ACHN (cell line): ENCODE measurements around the gene SFT2D1.
"Not testable (repeated sequence)": the region's sequence is repeated elsewhere in the genome, so short reads cannot be mapped to it uniquely, and the experiment has no call there.

Experiments used
- DNase-seq: peaks from one replicate; pipeline ENCODE4 v3.0.0-alpha.2; 2015
- in situ Hi-C: cut with HindIII; loops from 2 replicates; pipeline ENCODE4 v1.10.0; 2017; ENCODE audit warnings: low sequenced_read_pairs, low pct_ligation_motif_present, low pct_unique_long_range_greater_than_20kb

SFT2D1 gene

DNA sequence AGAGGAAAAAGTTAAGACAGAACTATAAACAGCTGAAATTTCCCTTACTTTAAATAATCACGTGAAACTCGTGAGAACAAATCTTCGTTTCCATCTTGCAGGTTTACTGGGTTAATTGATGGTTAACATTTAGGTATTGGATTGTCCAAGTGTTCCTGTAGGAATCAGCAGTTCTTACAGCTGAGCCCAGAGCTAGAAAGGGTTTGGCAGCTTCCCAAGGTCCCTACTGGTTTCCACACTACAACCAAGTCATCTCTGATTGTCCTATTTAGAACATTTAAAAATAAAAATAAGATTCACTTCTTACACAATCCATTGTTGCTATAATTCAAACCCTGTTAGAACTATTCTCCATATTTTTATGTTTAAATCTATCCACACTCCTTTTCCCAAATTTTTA is 24.6 kb upstream of the SFT2D1 start:
- in situ Hi-C loops: no loop called here
- DNase-seq: no peak

DNA sequence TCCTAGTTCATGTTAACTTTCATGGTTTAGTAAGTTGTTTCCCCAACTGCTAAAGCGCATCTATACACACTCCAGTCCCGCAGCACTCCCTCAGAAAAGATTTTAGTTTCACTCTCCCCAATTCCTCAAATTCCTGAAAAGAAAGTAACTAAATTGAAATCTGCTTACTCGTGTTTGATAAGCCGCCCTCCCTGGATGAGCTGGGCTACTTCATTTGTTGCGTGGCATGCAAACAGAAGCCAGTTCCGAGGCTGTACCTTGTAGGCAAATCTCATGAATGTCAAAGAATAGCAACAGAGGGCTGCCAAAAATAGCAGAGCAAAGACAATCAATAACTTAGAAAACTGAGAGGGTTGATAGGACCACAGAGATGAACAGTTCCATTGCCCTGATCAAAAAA is 23.5 kb upstream of the SFT2D1 start:
- DNase-seq: no peak
- in situ Hi-C loops: no loop called here

- in situ Hi-C loops: no loop called here
- DNase-seq: no peak
These were observed 22.9 kb upstream of the SFT2D1 start for GRCh38 chr6:166365221-166365620.

DNA sequence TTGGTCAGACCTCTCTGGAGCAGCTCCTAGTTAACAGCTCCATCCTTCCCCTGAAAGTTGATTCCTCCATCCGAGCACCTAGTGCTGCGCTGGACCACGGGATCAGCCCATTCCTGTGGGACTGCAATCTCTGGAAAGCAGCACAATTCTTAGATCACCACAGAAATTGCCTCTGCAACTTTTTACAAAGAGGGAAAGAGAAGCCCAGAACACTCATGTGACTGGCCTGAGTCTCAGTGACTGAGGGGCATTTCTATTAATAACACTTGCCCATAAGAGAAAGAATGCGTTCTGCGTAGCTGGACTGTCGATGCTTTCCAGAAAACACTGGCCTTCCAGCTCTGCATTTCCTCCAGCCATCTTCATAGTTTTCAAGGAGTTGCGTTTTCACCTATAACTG is 22.1 kb upstream of the SFT2D1 start:
- in situ Hi-C loops: no loop called here
- DNase-seq: no peak

DNA sequence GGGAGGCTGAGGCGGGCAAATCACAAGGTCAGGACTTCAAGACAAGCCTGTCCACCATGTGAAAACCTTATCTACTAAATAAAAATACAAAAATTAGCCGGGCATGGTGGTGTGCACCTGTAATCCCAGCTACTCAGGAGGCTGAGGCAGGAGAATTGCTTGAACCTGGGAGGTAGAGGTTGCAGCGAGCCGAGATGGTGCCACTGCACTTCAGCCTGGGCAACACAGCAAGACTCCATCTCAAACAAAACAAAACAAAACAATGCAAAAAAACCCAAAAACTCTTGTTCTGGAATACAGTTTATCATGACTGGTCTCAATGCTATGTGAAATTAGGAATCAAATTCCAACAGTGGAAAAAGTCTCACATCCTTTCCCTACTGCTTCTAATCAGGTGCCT is 20.1 kb upstream of the SFT2D1 start:
- DNase-seq, in situ Hi-C loops: not testable (repeated sequence)

- in situ Hi-C loops: no loop called here
- DNase-seq: no peak
These were observed 18.7 kb upstream of the SFT2D1 start for GRCh38 chr6:166361077-166361429.

DNA sequence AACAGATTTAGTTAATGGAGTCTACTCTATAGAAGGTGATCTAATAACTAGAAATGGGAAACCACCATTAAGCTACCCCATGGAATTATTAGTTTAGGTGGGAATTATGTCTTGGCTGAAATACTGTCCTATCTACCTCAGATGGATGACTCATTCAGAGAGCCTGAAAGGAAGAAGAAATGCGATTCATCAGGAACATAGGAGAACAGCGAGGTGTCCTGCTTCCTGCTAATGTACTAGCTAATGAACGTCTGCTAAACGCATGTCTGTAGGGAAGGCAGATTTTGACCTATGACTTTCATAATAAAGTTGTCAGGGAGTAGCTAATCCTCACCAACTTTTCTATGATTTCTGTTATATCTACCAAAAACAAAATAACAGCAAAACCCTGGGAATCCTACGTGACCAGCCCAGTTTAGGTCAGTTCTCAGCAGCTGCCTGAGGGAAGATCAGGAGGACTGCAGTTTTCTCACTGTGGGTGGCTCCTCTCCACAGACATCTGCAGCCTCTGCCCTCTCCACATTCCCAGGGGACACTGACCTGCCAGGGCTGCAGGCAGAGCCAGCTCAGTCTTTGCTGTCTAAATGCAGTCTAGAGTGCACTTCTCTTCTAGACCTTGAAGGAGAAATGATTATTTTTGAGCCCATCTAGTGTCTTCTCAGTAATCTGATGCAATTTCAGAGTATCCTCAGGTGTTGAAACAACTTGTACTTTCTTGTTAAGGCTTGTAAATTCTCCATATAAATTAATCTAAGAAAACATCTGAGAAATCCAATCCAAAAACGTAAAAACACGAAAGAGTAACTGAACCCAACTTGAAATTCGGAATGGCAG is 18.1 kb upstream of the SFT2D1 start:
- no peak for DNase-seq

DNA sequence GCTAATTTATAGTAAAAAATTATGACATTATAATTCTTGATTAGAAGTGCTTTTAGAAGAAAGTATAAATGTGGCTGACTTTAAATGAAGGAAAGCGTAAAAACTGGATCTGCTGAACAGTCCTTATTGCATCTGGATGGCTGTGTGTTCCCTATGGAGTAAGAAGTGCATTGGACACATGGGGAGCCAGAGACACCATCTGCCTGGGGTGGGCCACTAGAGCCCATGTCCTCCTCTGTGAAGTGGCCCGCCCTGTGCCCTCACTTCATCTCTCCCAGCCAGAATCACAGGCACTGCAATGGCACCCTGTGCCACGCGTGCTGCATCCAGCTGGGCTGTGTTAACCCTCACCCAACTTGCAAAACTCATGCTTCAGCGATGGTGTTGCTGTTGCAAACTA is 13.2 kb upstream of the SFT2D1 start:
- no peak for DNase-seq
- in situ Hi-C loops: no loop called here

More for the DNA sequence above, 18.1 kb upstream of the SFT2D1 start:
- in situ Hi-C loops: no loop called here

GRCh38 chr6:166354965-166355364 is 12.6 kb upstream of the SFT2D1 start:
- no peak for DNase-seq
- in situ Hi-C loops: no loop called here

- in situ Hi-C loops: no loop called here
- no peak for DNase-seq
These were observed 11.8 kb upstream of the SFT2D1 start for GRCh38 chr6:166354143-166354542.

DNA sequence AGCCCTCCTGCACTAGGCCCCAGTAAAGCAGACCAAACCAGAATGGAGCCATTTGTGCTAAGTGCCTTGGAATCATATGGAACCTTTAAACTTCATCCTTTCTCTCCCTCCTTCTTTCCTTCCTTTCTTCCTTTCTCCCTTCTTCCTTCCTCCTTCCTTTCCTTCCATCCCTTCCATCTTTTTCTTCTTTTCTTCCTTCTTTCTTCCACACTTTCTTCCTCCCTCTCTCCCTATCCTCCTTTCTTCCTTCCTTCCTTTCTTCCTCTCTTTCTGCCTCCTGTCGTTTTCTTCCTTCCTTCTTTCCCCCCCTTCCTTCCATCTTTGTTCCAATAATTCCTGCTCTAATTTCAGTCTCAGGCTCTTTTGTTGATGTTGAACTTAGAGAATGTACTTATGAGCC is 11.2 kb upstream of the SFT2D1 start:
- no peak for DNase-seq
- in situ Hi-C loops: no loop called here

DNA sequence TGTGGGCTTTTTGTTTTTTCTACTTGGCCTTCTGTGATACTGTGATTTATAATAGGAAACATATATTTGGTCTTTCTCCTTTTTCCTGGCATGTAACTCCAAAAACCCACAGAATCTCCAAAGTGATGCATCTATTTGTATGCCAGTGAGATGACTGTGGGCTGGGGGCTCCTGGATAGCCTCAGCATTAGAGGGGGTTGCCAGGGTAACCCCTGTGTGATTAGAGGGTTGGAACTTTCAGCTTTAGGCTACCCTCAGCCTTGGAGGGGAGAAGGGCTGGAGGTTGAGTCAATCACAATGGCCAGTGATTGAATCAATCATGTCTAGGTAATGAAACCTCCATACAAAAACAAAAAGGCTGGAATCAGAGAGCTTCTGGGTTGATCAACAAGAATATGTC is 10.6 kb upstream of the SFT2D1 start:
- no peak for DNase-seq
- in situ Hi-C loops: no loop called here

DNA sequence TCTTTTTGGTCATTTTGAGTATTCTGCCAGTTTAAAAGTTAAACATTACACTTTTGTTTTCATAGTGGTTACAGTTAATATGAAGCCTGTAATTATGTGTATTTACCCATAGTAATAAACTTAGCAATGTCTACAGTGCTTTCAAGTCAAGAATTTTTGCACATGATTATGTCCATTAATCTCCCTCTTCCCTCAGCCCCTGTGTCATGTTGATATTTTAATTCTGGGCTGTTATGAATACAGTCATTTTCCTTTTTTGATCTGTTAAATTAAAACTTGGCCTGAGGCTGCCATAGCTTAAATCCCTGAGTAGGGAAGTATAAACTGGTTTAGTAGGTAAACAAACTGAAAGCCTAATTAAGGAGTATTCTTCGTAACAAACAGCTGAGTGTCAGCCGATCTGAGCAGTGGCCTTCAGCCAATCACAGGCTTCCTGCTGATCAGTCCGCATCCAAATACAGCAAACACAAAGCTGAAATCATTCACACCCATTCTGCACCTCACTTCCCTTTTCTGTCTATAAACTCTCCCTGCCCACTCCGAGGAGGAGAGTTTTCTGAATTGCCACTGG is 9.5 kb upstream of the SFT2D1 start:
- in situ Hi-C loops: no loop called here
- no peak for DNase-seq

DNA sequence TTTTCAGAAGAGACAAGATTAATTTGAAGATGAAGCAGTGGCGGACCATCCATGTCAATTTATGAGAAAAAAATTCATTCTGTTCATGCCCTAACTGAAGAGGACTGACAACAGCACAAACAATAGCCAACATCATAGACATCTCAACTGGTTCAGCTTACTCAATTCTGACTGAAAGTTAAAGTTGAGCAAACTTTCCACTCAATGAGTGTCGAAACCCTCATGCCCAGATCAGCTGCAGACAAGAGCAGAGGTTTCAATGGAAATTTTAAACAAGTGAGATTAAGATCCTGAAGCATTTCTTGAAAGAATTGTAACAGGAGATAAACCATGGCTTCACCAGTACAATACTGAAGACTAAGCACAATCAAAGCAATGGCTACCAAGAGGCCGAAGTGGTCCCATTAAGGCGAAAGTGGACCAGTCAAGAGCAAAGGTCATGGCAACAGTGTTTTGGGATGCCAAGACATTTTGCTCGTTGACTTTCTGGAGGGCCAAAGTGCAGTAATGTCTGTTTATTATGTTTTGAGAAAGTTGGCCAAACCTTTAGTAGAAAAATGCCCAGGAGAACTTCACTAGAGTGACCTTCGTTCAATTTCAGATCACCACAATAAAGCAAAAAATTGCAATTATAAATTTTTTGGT is 6.1 kb upstream of the SFT2D1 start:
- no peak for DNase-seq
- in situ Hi-C loops: no loop called here

DNA sequence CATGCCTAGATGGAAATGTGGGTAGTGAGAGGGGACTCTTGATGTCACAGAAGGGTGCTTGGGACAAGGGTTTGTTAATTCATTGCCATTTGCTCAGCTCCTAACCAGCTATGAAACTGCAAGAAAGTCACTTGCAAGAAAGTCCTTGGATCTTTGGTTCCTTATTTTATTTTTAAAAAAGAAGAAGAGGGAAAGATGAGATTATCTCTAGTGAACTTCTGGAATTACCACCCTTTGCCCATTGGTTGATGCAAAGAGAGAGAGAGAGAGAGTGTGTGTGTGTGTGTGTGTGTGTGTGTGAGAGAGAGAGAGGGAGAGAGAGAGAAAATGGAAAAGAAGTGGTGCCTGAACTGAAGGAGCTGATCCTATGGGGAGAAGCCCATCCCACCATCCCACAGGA is 4.6 kb upstream of the SFT2D1 start:
- in situ Hi-C loops: no loop called here
- DNase-seq: no peak

DNA sequence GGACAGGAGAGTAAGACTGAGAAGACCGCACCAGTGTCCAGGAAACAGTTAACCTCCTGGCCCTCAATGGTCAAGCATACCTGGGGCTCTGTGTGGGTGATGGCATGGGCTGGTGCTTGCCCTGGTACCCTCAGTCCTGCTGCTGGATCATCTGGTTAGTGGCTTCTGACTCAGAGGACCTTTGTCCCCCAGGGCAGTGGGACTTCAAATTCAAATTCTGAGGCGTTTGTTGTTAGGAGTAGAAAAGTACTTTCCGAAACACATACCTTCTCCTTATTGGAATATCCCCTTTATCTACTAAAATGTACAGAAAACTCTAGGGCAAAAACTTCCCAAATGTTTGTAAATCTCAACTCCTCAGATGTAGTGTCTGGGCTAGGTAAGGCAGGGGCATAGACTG is 4.1 kb upstream of the SFT2D1 start:
- in situ Hi-C loops: no loop called here
- DNase-seq: no peak

DNA sequence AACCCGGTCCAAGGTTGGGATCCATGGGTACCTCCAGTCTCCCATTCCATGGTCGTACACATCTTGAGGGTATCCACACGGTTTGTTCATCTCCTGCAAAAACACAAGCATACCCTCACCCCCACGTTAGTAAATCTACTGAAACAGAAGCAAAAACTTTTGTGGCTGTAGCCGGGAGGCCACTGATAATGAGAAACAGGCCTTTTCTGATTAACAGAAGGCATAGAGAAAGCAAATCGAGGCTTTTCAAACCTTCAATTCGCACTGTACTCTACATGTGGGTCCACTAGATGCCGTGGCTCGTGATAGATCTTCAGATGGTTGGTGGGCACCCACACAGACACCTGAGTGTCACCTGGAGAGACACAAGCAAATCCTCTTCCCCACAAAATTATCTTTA is 3.3 kb upstream of the SFT2D1 start:
- in situ Hi-C loops, DNase-seq: not testable (repeated sequence)

GRCh38 chr6:166344921-166345320 is 2.6 kb upstream of the SFT2D1 start:
- DNase-seq, in situ Hi-C loops: not testable (repeated sequence)

DNA sequence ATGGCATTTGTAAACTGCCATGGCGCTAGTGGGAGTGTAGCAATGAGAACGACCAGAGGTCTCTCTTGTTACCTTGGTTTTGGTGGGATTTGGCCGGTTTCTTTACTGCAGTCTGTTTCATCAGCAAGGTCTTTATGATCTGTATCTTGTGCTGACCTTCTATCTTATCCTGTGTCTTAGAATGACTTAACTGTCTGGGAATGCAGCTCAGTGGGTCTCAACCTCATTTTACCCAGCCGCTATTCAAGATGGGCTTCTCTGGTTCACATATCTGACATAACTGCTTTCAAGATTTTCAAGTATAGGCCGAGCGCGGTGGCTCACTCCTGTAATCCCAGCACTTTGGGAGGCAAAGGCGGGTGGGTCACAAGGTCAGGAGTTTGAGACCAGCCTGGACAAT is 1.9 kb upstream of the SFT2D1 start:
- DNase-seq: no peak
- in situ Hi-C loops: no loop called here

GRCh38 chr6:166343150-166343487 is 774 bp upstream of the SFT2D1 start:
- in situ Hi-C loops: no loop called here
- no peak for DNase-seq
